Nephron (organoid): Measurements from ENCODE around the gene SLC49A3.

ENCODE experiments used
- H3K27ac Mint-ChIP-seq, 3 experiments: 2 replicates each; pipeline ENCODE4 v1.8.0; 2020; ENCODE audit warnings: mixed read lengths in 3 of 3, mild to moderate bottlenecking in 2 of 3, moderate library complexity in 1 of 3
- H3K27me3 Mint-ChIP-seq: 2 replicates; pipeline ENCODE4 v1.8.0; 2021; ENCODE audit warnings: low read depth, mild to moderate bottlenecking, moderate library complexity, mixed read lengths
- H3K36me3 Mint-ChIP-seq: 2 replicates; pipeline ENCODE4 v1.8.0; 2020; ENCODE audit warnings: low read depth, mixed read lengths
- H3K4me1 Mint-ChIP-seq: 2 replicates; pipeline ENCODE4 v1.8.0; 2020; ENCODE audit warnings: mixed read lengths
- H3K4me3 Mint-ChIP-seq, 3 experiments: 2 replicates each; pipeline ENCODE4 v1.8.0; 2020; ENCODE audit warnings: mild to moderate bottlenecking in 3 of 3, mixed read lengths in 3 of 3, moderate library complexity in 2 of 3
- H3K9me3 Mint-ChIP-seq: 2 replicates; pipeline ENCODE4 v1.8.0; 2020; ENCODE audit warnings: mixed read lengths
- CTCF ChIP-seq, 3 experiments: fragments of 200-600 bp; sonication (generic); IDR thresholded peaks; one replicate each; pipeline ENCODE4 v1.5.0; 2021; ENCODE audit warnings: antibody characterized with exemption in 3 of 3; ENCODE audit not compliant: unreplicated experiment in 3 of 3

SLC49A3 gene

GRCh38 chr4:722851-723360 lies 34.0 kb upstream of the SLC49A3 start:
- Mint-ChIP-seq H3K27ac (peak overlapping the region; percentile 72 to 89 (median 81)), H3K27me3 (no peaks in the 10 kb centered on the region), H3K4me1 (peaks cover 61% of the 10 kb centered on the region), H3K36me3 (peaks cover 60% of the 10 kb centered on the region), H3K4me3 (no peak overlapping the region), H3K9me3 (no peaks in the 10 kb centered on the region)
- no peak for TF ChIP-seq CTCF (IDR thresholded peaks at IDR 0.05; ENCODE audit: unreplicated experiment in 3 of 3)

GRCh38 chr4:722169-722725 lies 33.3 kb upstream of the SLC49A3 start:
- H3K4me3 Mint-ChIP-seq = no peak overlapping the region
- no peak for TF ChIP-seq CTCF (IDR thresholded peaks at IDR 0.05; ENCODE audit: unreplicated experiment in 3 of 3)
- H3K4me1 Mint-ChIP-seq = peaks cover 60% of the 10 kb centered on the region
- peaks cover 60% of the 10 kb centered on the region for H3K36me3 Mint-ChIP-seq
- peak overlapping the region; percentile 55 to 76 (median 74) for H3K27ac Mint-ChIP-seq
- H3K27me3 Mint-ChIP-seq = no peaks in the 10 kb centered on the region
- no peaks in the 10 kb centered on the region for H3K9me3 Mint-ChIP-seq

- H3K9me3 Mint-ChIP-seq = no peaks in the 10 kb centered on the region
- peak overlapping the region in 1 of 3 experiments; percentile 30 for H3K4me3 Mint-ChIP-seq
- no peaks in the 10 kb centered on the region for H3K27me3 Mint-ChIP-seq
- peak overlapping the region; percentile 55 to 76 (median 74) for H3K27ac Mint-ChIP-seq
- peaks cover 55% of the 10 kb centered on the region for H3K36me3 Mint-ChIP-seq
- TF ChIP-seq CTCF (IDR thresholded peaks at IDR 0.05; ENCODE audit: unreplicated experiment in 3 of 3) = no peak
- peaks cover 53% of the 10 kb centered on the region for H3K4me1 Mint-ChIP-seq
These were observed 32.6 kb upstream of the SLC49A3 start for GRCh38 chr4:721261-722168.

- H3K4me3 Mint-ChIP-seq = no peak overlapping the region
- no peaks in the 10 kb centered on the region for H3K9me3 Mint-ChIP-seq
- peaks cover 47% of the 10 kb centered on the region for H3K4me1 Mint-ChIP-seq
- H3K27ac Mint-ChIP-seq = peak overlapping the region; percentile 51 to 74 (median 58)
- TF ChIP-seq CTCF (IDR thresholded peaks at IDR 0.05; ENCODE audit: unreplicated experiment in 3 of 3) = no peak
- peaks cover 52% of the 10 kb centered on the region for H3K36me3 Mint-ChIP-seq
- H3K27me3 Mint-ChIP-seq = no peaks in the 10 kb centered on the region
These were observed 31.3 kb upstream of the SLC49A3 start for GRCh38 chr4:720111-720860.

- no peak overlapping the region for H3K4me3 Mint-ChIP-seq
- peaks cover 48% of the 10 kb centered on the region for H3K36me3 Mint-ChIP-seq
- TF ChIP-seq CTCF (IDR thresholded peaks at IDR 0.05; ENCODE audit: unreplicated experiment in 3 of 3) = no peak
- no peaks in the 10 kb centered on the region for H3K27me3 Mint-ChIP-seq
- H3K4me1 Mint-ChIP-seq = peaks cover 39% of the 10 kb centered on the region
- no peaks in the 10 kb centered on the region for H3K9me3 Mint-ChIP-seq
- H3K27ac Mint-ChIP-seq = no peak overlapping the region
These were observed 29.5 kb upstream of the SLC49A3 start for GRCh38 chr4:718460-718859.
